ENCODE results near the gene MLH3. TPM values are rescaled to one million over a fixed set of nuclear protein-coding genes. Genes with fewer than 3 reads are reported as not detected.

MLH3 gene
- total and polyA plus RNA-seq, 10 of the 15 experiments (the other 5 are each of a cell fraction or from before 2014, with no cell fraction given) = 12.6 to 31.2 (median 19.6) TPM

- ChIA-PET CTCF (no interaction called here), RAD21 (ENCODE audit: unreplicated experiment) (interaction anchor here (0.6 to 0.7 kb wide), 2 partner anchors 19 to 86 kb away, joined by 3 to 6 read pairs; no protein-coding TSS in a partner anchor), POLR2A (interaction anchor here (1.4 to 1.6 kb wide), 3 partner anchors 8 to 51 kb away, joined by 3 to 7 read pairs (median 5); partner anchors contain the start of genes ACYP1 and EIF2B2), SMC1A (ENCODE audit: uncharacterized antibody, unreplicated experiment) (interaction anchor here (0.9 to 1.1 kb wide), 2 partner anchors 8 to 9 kb away, joined by 3 to 4 read pairs; partner anchors contain the start of gene ACYP1)
- ATAC-seq (no peak), DNase-seq (ENCODE audit: low read depth, low spot score) (no peak), FAIRE-seq (no peak)
- WGBS (ENCODE audit: insufficient coverage, insufficient replicate concordance, low lambda C conversion rate, missing lambda C conversion rate) = 95% methylated on average over 1 of the region's 1 CpG
- no TSS peak for BruUV-seq (replicated peaks)
- Histone ChIP-seq H3K4me3 (no peak overlapping the region), H2AFZ (ENCODE audit: control insufficient read depth, low read depth, low read length) (no peak overlapping the region), H3K4me1 (ENCODE audit: control insufficient read depth, insufficient read depth, low read length) (no peaks in the 10 kb centered on the region), H3K79me2 (ENCODE audit: control insufficient read depth, insufficient read depth, low read length) (peaks cover 12% of the 10 kb centered on the region), H3K4me2 (ENCODE audit: control insufficient read depth, insufficient read depth) (no peak overlapping the region), H3K27ac (ENCODE audit: control insufficient read depth, insufficient read depth) (no peak overlapping the region), H4K20me1 (ENCODE audit: control insufficient read depth, insufficient read depth) (no peaks in the 10 kb centered on the region), H3K9ac (ENCODE audit: control insufficient read depth, insufficient read depth, low read length) (no peak overlapping the region), H3K27me3 (replicated peaks in 1 of 2; ENCODE audit: control insufficient read depth in 2 of 2, insufficient read depth in 2 of 2, low read length in 1 of 2) (no peaks in the 10 kb centered on the region), H3K36me3 (ENCODE audit: control insufficient read depth in 2 of 2, insufficient read depth in 2 of 2, low read length in 1 of 2) (no peaks in the 10 kb centered on the region), H3K9me3 (replicated peaks; ENCODE audit: control insufficient read depth, insufficient read depth, low read length) (no peaks in the 10 kb centered on the region; the same call in 2 of the 3 replicates)
- in situ Hi-C loops (cut with MboI) = no loop called here
- intact Hi-C loops (cut with micrococcal nuclease; ENCODE audit: unreplicated experiment) = no loop called here
- no peak for TF ChIP-seq KLF5 (IDR thresholded peaks at IDR 0.05; ENCODE audit: partially characterized antibody)
- TF ChIP-seq DPF2 (IDR thresholded peaks at IDR 0.05) = no peak
- TF ChIP-seq CHD4 (IDR thresholded peaks at IDR 0.05) = no peak
- no peak for TF ChIP-seq MTA3 (IDR thresholded peaks at IDR 0.05; ENCODE audit: borderline replicate concordance, low read length)
- TF ChIP-seq FOXK2 (IDR thresholded peaks at IDR 0.05) = no peak
- TF ChIP-seq MYB (IDR thresholded peaks at IDR 0.05; ENCODE audit: borderline replicate concordance, low read depth, low read length) = no peak
- no peak for TF ChIP-seq HDAC6 (IDR thresholded peaks at IDR 0.05; ENCODE audit: unreplicated experiment)
Measured at GRCh38 chr14:75054421-75054820, 3.2 kb upstream of the MLH3 start.
